Stomach smooth muscle (tissue), 2 donors: ENCODE data around the gene ERBB4.

Experiments used
- H3K27ac ChIP-seq: one replicate; pipeline ENCODE4 v1.7.0; 2013; ENCODE audit warnings: mild to moderate bottlenecking, low read length, inconsistent platforms
- H3K27me3 ChIP-seq, 2 donors: one replicate each; pipeline ENCODE4 v1.7.0; 2013; ENCODE audit warnings: low read length in 2 of 2; ENCODE audit not compliant: insufficient read depth in 2 of 2, control insufficient read depth in 1 of 2
- H3K36me3 ChIP-seq, 2 donors: one replicate each; pipeline ENCODE4 v1.7.0; 2013; ENCODE audit warnings: low read length in 2 of 2; ENCODE audit not compliant: control insufficient read depth in 2 of 2, insufficient read depth in 2 of 2
- H3K4me1 ChIP-seq: one replicate; pipeline ENCODE4 v1.7.0; 2013; ENCODE audit warnings: low read length; ENCODE audit not compliant: control insufficient read depth, insufficient read depth
- H3K4me3 ChIP-seq, 2 donors: one replicate each; pipeline ENCODE4 v1.7.0; 2013; ENCODE audit warnings: low read length in 2 of 2
- H3K9ac ChIP-seq, 2 donors: one replicate each; pipeline ENCODE4 v1.7.0; 2013; ENCODE audit warnings: low read length in 2 of 2, mild to moderate bottlenecking in 1 of 2
- H3K9me3 ChIP-seq, 2 donors: one replicate each; pipeline ENCODE4 v1.7.0; 2013; ENCODE audit warnings: low read length in 2 of 2; ENCODE audit not compliant: control insufficient read depth in 2 of 2
- donor health status: healthy.
- donor health status: Pancreatic carcinoma.

Gene ERBB4

DNA sequence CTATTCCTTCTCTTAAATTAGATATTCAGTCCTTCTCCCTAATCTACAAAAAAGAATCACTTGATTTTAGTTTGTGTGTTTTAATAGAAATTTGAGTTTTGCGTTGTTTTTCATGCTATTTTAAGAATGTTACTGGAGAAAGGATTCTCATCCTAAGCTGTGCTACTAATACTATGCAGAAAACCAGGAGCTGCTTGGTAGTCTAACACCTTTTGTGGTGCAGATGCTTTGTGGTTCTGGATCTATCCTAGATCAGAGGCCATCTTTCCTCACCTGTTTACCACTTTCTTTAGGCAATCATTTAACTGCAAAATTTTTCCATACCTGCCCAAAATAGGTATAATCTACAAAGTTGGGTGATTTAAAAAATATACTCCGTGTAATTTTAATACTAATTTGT lies 1158.6 kb downstream of the ERBB4 start:
- Histone ChIP-seq H3K27me3 (no peaks in the 10 kb centered on the region), H3K27ac (no peak overlapping the region), H3K4me1 (no peaks in the 10 kb centered on the region), H3K9ac (no peak overlapping the region), H3K36me3 (no peaks in the 10 kb centered on the region), H3K9me3 (no peaks in the 10 kb centered on the region), H3K4me3 (no peak overlapping the region)

DNA sequence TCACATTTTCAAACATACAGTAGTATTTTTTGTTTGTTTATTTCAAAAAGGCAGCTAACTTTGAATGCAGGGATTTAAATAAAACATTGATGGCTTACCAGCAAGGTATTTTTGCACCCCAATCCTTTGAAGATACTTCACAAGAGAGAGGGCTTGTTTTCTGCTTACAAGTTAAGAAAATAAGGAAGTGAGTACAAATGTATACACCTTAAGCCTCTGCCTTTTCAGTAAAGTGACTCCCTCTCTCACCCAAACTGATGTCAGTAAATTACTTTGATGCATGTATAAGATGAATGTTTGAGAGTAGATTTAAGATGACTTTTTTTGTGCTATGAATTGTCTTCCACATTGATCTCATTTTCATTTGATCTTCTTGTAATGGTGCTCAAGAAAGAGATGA lies 1162.2 kb downstream of the ERBB4 start:
- H3K36me3 ChIP-seq: no peaks in the 10 kb centered on the region
- no peaks in the 10 kb centered on the region for H3K4me1 ChIP-seq
- no peaks in the 10 kb centered on the region for H3K27me3 ChIP-seq
- H3K4me3 ChIP-seq: no peak overlapping the region
- no peak overlapping the region for H3K27ac ChIP-seq
- H3K9ac ChIP-seq: no peak overlapping the region
- H3K9me3 ChIP-seq: no peaks in the 10 kb centered on the region

DNA sequence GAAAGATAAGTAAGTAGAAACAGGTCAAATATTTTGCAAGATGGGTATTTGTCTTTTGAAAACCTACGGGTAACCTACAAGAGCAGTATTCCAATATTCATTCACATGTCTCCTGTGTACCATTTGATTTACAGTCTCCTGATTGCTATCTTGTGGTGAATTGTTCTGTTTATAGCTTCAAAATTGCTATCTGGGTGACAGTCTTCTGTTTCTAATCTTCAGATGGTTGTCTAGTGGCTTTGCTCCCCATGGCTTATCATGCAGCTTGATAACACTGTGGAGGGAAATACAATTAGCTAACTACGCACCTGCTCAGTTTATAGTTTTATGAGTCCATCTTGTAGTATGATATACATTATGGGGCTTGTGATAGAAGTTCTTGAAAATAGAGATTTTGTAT lies 1165.4 kb downstream of the ERBB4 start:
- H3K36me3 ChIP-seq: no peaks in the 10 kb centered on the region
- no peaks in the 10 kb centered on the region for H3K9me3 ChIP-seq
- no peaks in the 10 kb centered on the region for H3K4me1 ChIP-seq
- no peaks in the 10 kb centered on the region for H3K27me3 ChIP-seq
- no peak overlapping the region for H3K4me3 ChIP-seq
- H3K27ac ChIP-seq: no peak overlapping the region
- H3K9ac ChIP-seq: no peak overlapping the region

DNA sequence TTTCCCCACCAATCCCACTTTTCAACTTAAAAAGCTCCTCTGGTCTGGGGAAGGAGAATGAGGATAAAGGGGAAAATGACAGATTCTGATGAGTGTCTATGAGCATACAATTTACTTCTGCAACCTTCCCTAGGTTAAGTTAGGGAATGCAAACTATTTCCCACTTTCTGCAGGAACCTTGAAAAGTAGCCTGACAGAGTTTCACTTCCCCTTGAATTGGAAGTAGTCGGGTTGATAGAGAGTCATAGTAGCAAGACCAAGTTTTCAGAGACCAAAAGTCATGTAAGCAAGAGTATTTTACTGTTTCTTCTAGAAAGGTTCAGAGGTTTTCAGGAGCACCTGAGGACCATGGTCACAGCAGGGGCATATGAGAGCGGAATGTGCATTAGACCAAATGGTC lies 1167.1 kb downstream of the ERBB4 start:
- H3K9me3 ChIP-seq: no peaks in the 10 kb centered on the region

DNA sequence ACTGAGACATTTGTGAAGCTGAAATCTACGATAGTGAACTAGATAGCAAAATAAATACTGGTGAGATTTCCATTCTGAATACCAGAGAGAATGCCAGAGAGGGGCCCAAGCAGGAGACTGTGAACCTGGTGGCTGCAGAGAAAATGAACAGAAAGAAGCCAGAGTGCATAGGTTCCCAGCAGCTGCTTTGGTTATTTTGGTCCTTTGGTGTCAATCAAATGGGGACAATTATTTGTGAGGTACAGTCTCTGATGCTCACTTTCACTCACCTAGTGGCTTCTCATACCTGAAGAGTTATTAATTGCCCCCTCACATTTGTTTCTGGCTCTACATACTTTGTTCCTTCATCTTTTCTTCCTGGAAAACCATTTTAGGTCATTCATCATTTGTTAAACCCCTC lies 1170.1 kb downstream of the ERBB4 start:
- Histone ChIP-seq H3K9me3 (no peaks in the 10 kb centered on the region), H3K4me1 (no peaks in the 10 kb centered on the region), H3K4me3 (no peak overlapping the region), H3K36me3 (no peaks in the 10 kb centered on the region), H3K27ac (no peak overlapping the region), H3K9ac (no peak overlapping the region), H3K27me3 (no peaks in the 10 kb centered on the region)

More for the DNA sequence above, 1167.1 kb downstream of the ERBB4 start:
- no peak overlapping the region for H3K9ac ChIP-seq
- H3K4me1 ChIP-seq: no peaks in the 10 kb centered on the region
- no peak overlapping the region for H3K27ac ChIP-seq
- no peak overlapping the region for H3K4me3 ChIP-seq
- H3K36me3 ChIP-seq: no peaks in the 10 kb centered on the region
- no peaks in the 10 kb centered on the region for H3K27me3 ChIP-seq

DNA sequence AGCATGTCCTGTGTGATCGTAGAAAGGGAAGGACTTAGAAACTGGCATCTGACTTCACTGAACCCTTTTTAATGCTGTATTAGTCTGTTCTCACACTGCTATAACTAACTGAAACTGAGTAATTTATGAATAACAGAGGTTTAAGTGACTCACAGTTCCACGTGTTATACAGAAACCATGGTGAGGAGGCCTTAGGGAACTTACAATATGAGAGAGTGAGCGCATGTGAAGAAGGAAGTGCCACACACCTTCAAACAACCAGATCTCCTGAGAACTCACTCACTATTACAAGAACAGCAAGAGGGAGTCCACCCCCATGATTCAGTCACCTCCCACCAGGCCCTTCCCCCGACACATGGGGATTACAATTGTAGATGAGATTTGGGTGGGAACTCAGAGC lies 1170.9 kb downstream of the ERBB4 start:
- H3K9ac ChIP-seq: no peak overlapping the region
- H3K36me3 ChIP-seq: no peaks in the 10 kb centered on the region
- no peak overlapping the region for H3K27ac ChIP-seq
- no peaks in the 10 kb centered on the region for H3K27me3 ChIP-seq
- no peak overlapping the region for H3K4me3 ChIP-seq
- no peaks in the 10 kb centered on the region for H3K4me1 ChIP-seq
- no peaks in the 10 kb centered on the region for H3K9me3 ChIP-seq

DNA sequence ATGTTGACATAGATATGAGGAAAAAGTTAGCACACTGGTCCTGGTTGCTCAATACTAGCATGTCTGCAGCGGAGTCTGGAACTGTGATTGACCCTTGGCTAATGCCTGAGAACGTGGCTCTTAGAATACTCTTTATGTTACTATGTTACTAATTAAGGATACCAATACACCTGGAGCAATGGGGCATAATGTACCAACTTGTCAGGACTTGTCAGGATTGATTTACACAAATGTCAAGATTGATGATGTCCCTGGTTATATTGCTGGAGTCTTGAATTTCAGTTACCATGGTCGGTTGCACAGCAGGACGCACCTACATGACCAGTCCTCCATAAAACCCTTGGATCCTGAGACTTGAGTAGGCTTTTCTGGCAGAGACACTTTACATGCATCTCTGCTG lies 1171.3 kb downstream of the ERBB4 start:
- H3K9ac ChIP-seq: no peak overlapping the region
- H3K27ac ChIP-seq: no peak overlapping the region
- H3K9me3 ChIP-seq: no peaks in the 10 kb centered on the region
- H3K4me1 ChIP-seq: no peaks in the 10 kb centered on the region
- H3K4me3 ChIP-seq: no peak overlapping the region
- no peaks in the 10 kb centered on the region for H3K27me3 ChIP-seq
- no peaks in the 10 kb centered on the region for H3K36me3 ChIP-seq

DNA sequence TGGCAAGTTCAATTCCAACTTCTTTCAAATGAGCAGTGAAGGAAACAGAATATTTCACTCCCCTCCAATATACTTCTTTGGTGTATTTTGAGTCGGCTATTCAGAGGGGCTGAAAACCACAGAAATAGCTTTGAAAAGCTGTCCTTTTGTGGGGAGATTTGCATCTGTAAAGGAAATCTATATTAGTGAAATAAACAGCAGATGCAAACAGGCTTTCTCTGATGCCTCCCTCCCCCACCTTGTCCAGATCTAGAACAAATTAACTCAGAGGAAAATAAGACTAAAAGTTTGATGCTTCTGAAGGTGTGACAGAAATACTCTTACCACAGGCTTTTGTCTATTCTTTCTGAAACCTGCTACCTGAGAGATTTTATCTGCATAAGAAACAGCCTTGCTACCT lies 1173.7 kb downstream of the ERBB4 start:
- H3K4me3 ChIP-seq: no peak overlapping the region
- H3K27ac ChIP-seq: no peak overlapping the region
- H3K27me3 ChIP-seq: no peaks in the 10 kb centered on the region
- no peaks in the 10 kb centered on the region for H3K36me3 ChIP-seq
- no peaks in the 10 kb centered on the region for H3K9me3 ChIP-seq
- H3K4me1 ChIP-seq: no peaks in the 10 kb centered on the region
- H3K9ac ChIP-seq: no peak overlapping the region

DNA sequence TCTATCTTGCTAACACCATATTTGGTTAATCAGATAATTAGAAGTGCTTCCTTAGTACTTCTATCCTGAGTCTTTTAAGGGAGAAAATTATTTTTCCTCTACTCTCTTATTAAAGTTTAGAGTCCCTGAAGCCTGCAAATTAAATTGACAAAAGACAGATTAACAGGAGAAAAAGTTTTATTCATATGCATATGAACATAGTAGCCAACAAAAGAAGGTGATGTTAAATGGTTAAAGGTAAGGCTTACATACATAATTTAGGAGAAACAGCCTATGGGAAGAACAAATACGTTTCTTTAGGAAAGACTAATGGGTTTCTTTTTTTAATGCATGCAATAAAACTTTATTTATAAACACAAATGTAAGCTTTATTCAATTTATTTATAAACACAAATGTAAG lies 1177.2 kb downstream of the ERBB4 start:
- Histone ChIP-seq H3K4me3 (no peak overlapping the region), H3K9ac (no peak overlapping the region), H3K36me3 (no peaks in the 10 kb centered on the region), H3K27me3 (no peaks in the 10 kb centered on the region), H3K4me1 (no peaks in the 10 kb centered on the region), H3K9me3 (no peaks in the 10 kb centered on the region), H3K27ac (no peak overlapping the region)

DNA sequence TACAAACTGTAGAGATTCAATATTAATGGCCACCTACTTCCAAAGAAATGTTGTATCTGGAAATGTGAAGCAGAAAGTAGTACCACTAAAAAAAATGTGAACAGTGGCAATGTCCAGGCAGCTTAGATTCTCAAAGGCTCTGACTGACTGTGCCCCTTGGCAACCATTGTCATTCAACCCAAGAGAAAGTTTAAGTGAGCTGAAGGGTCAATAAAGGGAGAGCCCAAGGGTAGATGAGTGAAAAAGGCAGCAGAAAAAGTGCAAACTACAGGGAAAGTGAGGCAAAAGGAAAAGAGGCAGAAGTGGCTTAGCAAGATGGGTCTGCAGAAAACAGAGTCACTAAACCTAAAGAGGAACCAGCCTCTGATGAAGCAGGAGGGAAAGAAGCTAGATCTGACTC lies 1179.3 kb downstream of the ERBB4 start:
- no peak overlapping the region for H3K27ac ChIP-seq
- H3K4me1 ChIP-seq: no peaks in the 10 kb centered on the region
- H3K9me3 ChIP-seq: no peaks in the 10 kb centered on the region
- no peak overlapping the region for H3K4me3 ChIP-seq
- no peaks in the 10 kb centered on the region for H3K36me3 ChIP-seq
- no peaks in the 10 kb centered on the region for H3K27me3 ChIP-seq
- H3K9ac ChIP-seq: no peak overlapping the region

DNA sequence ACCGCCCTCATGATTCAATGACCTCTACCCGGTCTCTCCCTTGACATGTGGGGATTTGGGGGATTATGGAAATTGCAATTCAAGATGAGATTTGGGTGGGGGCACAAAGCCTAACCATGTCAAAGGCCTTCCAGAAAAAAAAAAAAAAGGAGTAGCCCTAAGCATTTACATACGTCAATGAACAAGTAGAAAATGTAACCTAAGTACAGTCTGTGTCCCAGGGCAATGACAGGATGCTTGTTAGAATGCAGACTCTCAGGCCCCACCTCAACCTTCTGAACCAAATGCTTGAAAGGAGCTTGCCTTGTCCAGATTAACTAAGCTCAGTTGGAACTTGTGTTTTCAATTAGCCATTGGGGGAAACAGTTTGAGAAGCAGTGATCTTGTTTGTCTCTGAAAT lies 1180.1 kb downstream of the ERBB4 start:
- Histone ChIP-seq H3K27me3 (no peaks in the 10 kb centered on the region), H3K4me1 (no peaks in the 10 kb centered on the region), H3K9me3 (no peaks in the 10 kb centered on the region), H3K9ac (no peak overlapping the region), H3K4me3 (no peak overlapping the region), H3K27ac (no peak overlapping the region), H3K36me3 (no peaks in the 10 kb centered on the region)

DNA sequence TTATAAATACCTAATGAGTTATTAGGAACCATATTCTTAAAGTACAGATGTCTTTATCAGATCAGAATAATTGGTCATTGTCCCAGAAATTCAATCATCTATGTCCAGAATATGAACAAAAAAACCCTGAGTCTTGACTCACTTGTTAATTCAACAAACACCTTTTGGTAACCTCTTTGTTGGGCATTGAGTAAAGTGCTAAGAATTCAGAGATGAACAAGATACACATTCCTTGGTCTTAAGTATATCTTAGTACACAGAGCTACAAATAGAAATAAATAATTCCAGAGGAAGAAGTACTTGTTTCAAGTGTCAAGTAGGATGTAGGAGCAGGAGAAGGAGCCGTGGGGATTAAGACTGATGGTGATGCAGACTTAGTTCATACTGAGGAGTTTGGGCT lies 1184.1 kb downstream of the ERBB4 start:
- H3K4me3 ChIP-seq: no peak overlapping the region
- H3K9ac ChIP-seq: no peak overlapping the region
- H3K36me3 ChIP-seq: no peaks in the 10 kb centered on the region
- H3K27me3 ChIP-seq: no peaks in the 10 kb centered on the region
- H3K9me3 ChIP-seq: no peaks in the 10 kb centered on the region
- no peak overlapping the region for H3K27ac ChIP-seq
- H3K4me1 ChIP-seq: no peaks in the 10 kb centered on the region
